Measurements from ENCODE around the gene RNF214.

DNA sequence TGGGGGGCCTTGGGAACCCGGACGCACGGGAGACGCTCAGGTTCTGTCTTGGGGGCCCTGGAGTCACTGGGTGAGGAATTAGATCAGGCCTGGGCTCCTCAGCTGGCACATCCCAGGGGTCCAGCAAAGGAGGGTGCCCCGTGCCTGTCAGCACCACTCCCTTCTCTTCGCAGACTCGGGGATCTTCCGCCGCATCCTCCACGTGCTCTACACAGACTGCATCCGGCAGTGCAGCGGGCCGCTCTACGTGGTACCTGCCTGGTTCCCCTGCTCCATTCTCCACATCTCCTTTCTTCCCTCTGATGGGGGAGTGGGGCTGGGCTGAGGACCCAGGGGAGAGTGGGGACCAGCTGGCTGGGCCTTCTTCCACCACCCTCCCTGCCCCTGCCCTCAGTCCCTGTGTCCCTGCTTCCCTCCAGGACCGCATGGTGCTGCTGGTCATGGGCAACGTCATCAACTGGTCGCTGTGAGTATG, 40.0 kb upstream of the RNF214 start:
- TF ChIP-seq, protein P1, sequence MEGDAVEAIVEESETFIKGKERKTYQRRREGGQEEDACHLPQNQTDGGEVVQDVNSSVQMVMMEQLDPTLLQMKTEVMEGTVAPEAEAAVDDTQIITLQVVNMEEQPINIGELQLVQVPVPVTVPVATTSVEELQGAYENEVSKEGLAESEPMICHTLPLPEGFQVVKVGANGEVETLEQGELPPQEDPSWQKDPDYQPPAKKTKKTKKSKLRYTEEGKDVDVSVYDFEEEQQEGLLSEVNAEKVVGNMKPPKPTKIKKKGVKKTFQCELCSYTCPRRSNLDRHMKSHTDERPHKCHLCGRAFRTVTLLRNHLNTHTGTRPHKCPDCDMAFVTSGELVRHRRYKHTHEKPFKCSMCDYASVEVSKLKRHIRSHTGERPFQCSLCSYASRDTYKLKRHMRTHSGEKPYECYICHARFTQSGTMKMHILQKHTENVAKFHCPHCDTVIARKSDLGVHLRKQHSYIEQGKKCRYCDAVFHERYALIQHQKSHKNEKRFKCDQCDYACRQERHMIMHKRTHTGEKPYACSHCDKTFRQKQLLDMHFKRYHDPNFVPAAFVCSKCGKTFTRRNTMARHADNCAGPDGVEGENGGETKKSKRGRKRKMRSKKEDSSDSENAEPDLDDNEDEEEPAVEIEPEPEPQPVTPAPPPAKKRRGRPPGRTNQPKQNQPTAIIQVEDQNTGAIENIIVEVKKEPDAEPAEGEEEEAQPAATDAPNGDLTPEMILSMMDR (IDR thresholded peaks at IDR 0.05; ENCODE audit: borderline replicate concordance, extremely low read depth, low read length, poor library complexity, severe bottlenecking) = no peak
- TF ChIP-seq EZH2 (IDR thresholded peaks at IDR 0.05; ENCODE audit: borderline replicate concordance, low read depth, low read length, severe bottlenecking) = no peak
